GM06990 (cell line): ENCODE measurements around the gene HINFP.

ENCODE experiments used
- DNase-seq: peaks from one replicate; pipeline ENCODE4 v3.0.0-alpha.2; 2011; ENCODE audit not compliant: insufficient read length; ENCODE audit errors: extremely low read depth
- H3K27me3 ChIP-seq: replicated peaks from 2 replicates; pipeline ENCODE4 v1.6.0; 2011; ENCODE audit warnings: low read length; ENCODE audit not compliant: control insufficient read depth, insufficient read depth
- H3K36me3 ChIP-seq: 2 replicates; pipeline ENCODE4 v1.5.1; 2011; ENCODE audit warnings: low read length; ENCODE audit not compliant: control insufficient read depth, insufficient read depth
- H3K4me3 ChIP-seq: replicated peaks from 2 replicates; pipeline ENCODE4 v1.5.1; 2011; ENCODE audit warnings: low read depth, mild to moderate bottlenecking, control low read depth, low read length
- TF ChIP-seq, protein P1 (sequence below): IDR thresholded peaks from 2 replicates; pipeline ENCODE4 v1.5.1; 2011; ENCODE audit warnings: low read length, control low read depth, mild to moderate bottlenecking, inconsistent platforms; ENCODE audit not compliant: insufficient read depth, poor library complexity, severe bottlenecking

HINFP gene

DNA sequence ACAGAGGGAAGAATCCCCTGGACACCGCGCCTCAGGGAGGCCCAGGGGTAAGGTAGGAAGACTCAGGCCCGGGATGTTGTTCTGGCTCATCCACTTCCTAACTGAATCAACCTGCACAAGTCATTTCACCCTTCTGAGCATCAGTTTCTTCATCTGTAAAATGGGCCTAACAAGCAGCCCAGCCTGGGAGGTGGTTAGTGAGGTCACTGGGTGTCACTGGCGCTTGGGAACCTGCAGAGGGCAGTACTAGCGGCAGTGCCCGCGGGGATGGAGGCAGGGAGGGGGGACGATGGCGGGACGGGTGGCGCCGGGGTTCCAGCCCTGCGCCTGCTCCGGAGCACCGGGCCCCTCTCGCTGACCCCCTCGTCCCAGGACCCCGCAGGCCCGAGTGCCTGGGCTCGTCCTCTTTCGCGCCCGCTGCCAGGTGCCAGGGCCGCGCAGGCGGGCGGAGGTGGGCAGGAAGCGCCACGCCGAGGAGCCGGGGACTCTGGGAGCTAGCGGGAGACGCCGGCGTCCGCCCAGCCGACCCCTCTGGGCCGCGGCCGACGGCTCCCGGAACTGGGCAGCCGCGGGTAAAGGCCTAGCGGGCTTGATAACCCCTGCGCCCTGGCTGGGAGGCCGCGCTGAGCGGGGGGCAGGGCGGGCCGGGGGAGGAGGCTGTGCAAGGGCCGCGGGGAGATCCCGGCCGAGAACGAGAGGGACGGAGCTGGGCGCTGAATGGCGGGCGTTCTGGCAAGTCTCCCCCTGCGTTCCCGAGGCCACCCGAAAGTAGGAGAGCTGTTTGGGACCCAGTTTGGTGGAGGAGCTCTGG lies 47.3 kb downstream of the HINFP start, which contains the start of gene NLRX1:
Gene NLRX1 (plus strand): TSS at position 255 of the 811 bp plus-strand sequence. CDS start 2,679 bp downstream, outside the sequence.
- Histone ChIP-seq H3K27me3 (no peaks in the 10 kb centered on the region), H3K4me3 (peak within 1 kb of the TSS; percentile 78), H3K36me3 (no peaks in the 10 kb centered on the region; the same call in 1 of the 2 replicates)
- DNase-seq, result peak; percentile 84
- TF ChIP-seq, protein P1, sequence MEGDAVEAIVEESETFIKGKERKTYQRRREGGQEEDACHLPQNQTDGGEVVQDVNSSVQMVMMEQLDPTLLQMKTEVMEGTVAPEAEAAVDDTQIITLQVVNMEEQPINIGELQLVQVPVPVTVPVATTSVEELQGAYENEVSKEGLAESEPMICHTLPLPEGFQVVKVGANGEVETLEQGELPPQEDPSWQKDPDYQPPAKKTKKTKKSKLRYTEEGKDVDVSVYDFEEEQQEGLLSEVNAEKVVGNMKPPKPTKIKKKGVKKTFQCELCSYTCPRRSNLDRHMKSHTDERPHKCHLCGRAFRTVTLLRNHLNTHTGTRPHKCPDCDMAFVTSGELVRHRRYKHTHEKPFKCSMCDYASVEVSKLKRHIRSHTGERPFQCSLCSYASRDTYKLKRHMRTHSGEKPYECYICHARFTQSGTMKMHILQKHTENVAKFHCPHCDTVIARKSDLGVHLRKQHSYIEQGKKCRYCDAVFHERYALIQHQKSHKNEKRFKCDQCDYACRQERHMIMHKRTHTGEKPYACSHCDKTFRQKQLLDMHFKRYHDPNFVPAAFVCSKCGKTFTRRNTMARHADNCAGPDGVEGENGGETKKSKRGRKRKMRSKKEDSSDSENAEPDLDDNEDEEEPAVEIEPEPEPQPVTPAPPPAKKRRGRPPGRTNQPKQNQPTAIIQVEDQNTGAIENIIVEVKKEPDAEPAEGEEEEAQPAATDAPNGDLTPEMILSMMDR, result peak; percentile 97

DNA sequence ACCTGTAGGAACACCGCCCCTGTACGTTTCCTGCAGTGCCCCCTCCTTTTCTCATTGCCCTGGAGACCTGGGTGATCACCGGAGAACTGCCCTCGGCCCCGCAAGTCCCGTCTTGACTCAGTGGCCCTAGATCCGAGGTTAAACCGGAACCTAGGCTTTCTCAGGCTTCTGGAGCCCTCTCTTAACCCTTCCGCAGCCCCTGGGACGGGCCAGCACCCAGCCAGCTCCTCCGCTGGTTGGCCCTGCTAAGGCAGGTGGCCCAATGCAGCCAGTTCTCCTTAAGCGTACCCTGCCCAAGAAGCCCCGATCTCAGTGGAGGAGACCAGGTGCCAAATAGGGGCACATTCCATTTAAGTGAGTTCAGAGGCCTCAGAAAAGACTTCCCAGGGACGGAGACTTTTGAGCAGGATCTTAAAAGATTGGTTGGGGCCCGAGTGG lies 47.9 kb downstream of the HINFP start:
- peak overlapping the region; percentile 78 for H3K4me3 ChIP-seq
- H3K27me3 ChIP-seq, result no peaks in the 10 kb centered on the region
- TF ChIP-seq, protein P1, result no peak
- peak; percentile 72 for DNase-seq
- peaks cover under 1% of the 10 kb centered on the region; the same call in 1 of the 2 replicates for H3K36me3 ChIP-seq

DNA sequence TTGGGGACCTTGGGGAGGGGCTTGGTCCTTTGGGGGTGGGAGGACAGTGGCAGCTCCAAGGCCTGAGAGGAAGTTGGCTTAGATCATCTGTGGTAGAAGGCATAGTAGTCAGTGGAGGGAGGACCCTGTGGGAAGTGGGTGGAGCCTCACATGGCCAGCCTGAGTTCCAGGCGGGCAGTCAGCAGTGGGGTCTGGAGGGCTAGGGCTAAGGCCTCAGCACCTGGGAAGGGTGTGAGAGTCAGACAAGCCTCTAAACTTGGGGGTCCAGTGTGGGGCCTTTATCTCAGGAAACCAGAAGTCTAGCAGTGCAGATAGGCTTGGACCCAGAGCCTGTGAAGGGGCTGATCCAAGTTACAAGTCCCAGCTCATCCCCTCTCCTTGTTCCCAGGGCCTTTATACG lies 51.1 kb downstream of the HINFP start:
- TF ChIP-seq, protein P1, result no peak
- no peak for DNase-seq
- H3K27me3 ChIP-seq, result no peaks in the 10 kb centered on the region
- peaks cover 8% of the 10 kb centered on the region for H3K36me3 ChIP-seq
- no peak overlapping the region for H3K4me3 ChIP-seq

DNA sequence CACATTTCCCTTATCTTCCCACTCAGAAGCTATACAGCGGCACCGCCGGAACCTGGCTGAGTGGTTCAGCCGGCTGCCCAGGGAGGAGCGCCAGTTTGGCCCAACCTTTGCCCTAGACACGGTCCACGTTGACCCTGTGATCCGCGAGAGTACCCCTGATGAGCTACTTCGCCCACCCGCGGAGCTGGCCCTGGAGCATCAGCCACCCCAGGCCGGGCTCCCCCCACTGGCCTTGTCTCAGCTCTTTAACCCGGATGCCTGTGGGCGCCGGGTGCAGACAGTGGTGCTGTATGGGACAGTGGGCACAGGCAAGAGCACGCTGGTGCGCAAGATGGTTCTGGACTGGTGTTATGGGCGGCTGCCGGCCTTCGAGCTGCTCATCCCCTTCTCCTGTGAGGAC lies 52.1 kb downstream of the HINFP start:
- no peak for DNase-seq
- peaks cover 8% of the 10 kb centered on the region for H3K36me3 ChIP-seq
- TF ChIP-seq, protein P1, result no peak
- no peaks in the 10 kb centered on the region for H3K27me3 ChIP-seq
- no peak overlapping the region for H3K4me3 ChIP-seq

DNA sequence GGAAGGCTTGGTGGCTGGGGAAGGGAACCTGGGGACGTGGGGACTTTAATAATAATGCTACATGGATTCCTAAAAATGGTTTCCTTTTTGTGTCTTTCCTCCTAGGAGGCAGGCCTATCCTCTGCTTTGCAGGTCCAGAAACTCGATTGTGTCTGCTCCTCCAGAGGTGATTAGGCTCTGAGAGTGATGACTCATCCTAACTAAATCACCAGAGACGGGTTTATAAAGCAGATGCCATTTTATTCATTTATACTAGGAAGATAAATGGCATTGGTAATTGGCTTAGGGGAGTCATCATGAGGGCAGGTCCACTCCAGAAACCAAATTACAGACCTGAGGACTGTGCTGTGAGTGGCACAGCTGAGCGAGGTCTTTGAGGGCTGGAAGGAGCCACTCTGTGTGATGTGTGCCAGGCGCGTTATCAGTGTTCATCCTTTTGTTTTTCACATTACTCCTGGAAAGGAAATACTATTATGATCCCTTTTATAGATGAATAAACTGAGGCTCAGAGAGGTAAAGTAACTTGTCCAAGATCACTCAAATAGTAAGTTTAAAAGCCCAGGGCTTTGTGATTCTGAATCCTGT lies 54.2 kb downstream of the HINFP start:
- Histone ChIP-seq H3K4me3 (no peak overlapping the region), H3K36me3 (peaks cover 11% of the 10 kb centered on the region), H3K27me3 (no peaks in the 10 kb centered on the region)
- TF ChIP-seq, protein P1, result no peak
- DNase-seq, result no peak
